Muscle layer of colon (tissue), 2 donors: ENCODE results near the gene CCHCR1.

Experiments used
- H3K27ac ChIP-seq: one replicate; pipeline ENCODE4 v1.7.0; 2013; ENCODE audit warnings: low read depth, mild to moderate bottlenecking, low read length, moderate library complexity
- H3K27me3 ChIP-seq, 2 donors: one replicate each; pipeline ENCODE4 v1.7.0; 2013; ENCODE audit warnings: low read length in 2 of 2, mild to moderate bottlenecking in 2 of 2; ENCODE audit not compliant: insufficient read depth in 2 of 2, control insufficient read depth in 1 of 2
- H3K36me3 ChIP-seq: one replicate; pipeline ENCODE4 v1.7.0; 2013; ENCODE audit warnings: mild to moderate bottlenecking, low read length; ENCODE audit not compliant: insufficient read depth
- H3K4me1 ChIP-seq: one replicate; pipeline ENCODE4 v1.7.0; 2013; ENCODE audit warnings: mild to moderate bottlenecking, low read length; ENCODE audit not compliant: insufficient read depth
- H3K4me3 ChIP-seq, 2 donors: one replicate each; pipeline ENCODE4 v1.7.0; 2013; ENCODE audit warnings: low read length in 2 of 2, low read depth in 1 of 2, mild to moderate bottlenecking in 1 of 2, moderate library complexity in 1 of 2
- H3K9ac ChIP-seq: one replicate; pipeline ENCODE4 v1.7.0; 2013; ENCODE audit warnings: low read length
- H3K9me3 ChIP-seq: one replicate; pipeline ENCODE4 v1.7.0; 2013; ENCODE audit warnings: mild to moderate bottlenecking, low read length
- donor health status: abdominal sarcoma.
- donor health status: Adenocarcinoma of cecum.

Gene CCHCR1

DNA sequence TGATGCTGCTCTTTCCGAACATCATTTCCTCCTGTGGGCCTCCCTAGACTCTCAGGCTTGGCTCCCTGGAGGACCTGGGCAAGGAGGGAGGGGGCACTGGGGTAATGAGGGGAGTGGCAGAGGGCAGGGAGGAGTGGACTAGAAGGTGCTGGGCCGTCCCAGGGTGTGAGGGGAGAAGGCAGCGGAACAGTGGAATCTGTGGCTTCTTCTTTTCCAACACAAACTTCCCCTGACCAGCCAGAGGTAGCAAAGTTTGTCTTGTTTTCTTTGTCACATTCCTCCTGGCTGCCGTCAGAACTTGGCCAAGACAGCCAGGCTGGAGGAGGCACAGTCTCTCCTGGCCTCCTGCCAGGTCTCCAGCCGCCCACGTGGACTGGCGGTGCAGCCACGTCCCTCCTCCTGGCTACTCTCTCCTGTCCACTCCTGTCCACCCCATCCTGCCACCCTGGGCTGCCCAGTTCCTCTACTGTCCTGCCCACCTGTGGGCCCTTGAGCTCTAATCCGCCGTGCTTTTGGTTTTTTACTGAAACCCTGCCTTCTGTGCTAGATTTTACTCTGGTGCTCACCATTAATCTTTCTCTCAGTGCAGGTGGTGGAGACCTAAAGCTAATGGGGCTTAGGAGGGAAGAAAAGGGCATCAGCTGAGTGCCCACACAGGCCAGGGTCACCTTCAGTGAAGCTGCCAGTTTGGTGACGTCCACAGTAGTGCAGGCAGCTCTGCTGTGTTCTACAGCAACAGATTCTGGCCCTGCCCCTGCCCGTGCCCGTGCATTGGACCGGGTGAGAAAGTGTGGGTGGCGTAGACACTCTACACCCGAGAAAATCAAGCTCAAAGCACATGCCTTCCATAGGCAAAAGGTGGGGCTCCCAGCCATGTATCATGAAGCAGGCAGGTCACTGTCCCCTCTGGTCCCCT is 34.6 kb downstream of the CCHCR1 start:
- no peaks in the 10 kb centered on the region for H3K9me3 ChIP-seq
- peak overlapping the region in 1 of 2 donors; percentile 38 for H3K4me3 ChIP-seq
- H3K27me3 ChIP-seq: no peaks in the 10 kb centered on the region
- peak overlapping the region; percentile 53 for H3K9ac ChIP-seq
- peaks cover 27% of the 10 kb centered on the region for H3K4me1 ChIP-seq
- H3K27ac ChIP-seq: peak overlapping the region; percentile 60
- no peaks in the 10 kb centered on the region for H3K36me3 ChIP-seq

DNA sequence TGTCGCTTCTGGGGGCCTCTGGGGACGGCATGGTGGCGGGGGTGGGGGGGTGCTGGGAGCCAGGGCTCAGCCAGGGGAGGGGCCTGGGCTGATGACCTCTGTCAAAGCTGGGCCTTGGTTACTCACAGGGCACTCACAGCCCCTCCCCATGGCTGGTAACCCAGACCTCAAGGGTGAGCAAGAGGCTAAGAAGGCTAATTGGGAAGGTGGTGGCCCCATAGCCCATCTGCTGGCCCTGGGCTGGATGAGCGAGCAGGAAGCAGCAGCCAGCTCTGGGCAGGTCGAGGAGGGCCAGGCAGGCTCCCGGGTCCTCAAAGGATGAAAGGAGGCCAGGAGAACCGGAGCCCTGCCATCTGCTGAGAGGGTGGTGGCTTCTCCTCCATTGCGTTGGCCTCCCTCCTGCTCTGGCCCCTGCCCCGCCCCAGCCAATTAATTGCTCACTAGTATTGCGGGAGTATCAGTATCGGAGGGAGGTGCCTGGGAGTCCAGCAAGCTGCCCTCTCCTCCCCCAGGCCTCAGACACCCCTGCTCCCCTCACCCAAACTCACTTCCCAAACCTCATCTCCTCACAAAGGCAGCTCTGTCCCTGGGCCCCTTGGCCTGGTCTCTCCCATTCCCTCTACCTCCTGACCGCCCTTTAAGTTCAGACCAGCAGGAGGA is 36.3 kb downstream of the CCHCR1 start:
- no peak overlapping the region for H3K9ac ChIP-seq
- H3K4me3 ChIP-seq: no peak overlapping the region
- H3K4me1 ChIP-seq: peaks cover 29% of the 10 kb centered on the region
- no peaks in the 10 kb centered on the region for H3K27me3 ChIP-seq
- no peaks in the 10 kb centered on the region for H3K36me3 ChIP-seq
- no peak overlapping the region for H3K27ac ChIP-seq
- no peaks in the 10 kb centered on the region for H3K9me3 ChIP-seq

DNA sequence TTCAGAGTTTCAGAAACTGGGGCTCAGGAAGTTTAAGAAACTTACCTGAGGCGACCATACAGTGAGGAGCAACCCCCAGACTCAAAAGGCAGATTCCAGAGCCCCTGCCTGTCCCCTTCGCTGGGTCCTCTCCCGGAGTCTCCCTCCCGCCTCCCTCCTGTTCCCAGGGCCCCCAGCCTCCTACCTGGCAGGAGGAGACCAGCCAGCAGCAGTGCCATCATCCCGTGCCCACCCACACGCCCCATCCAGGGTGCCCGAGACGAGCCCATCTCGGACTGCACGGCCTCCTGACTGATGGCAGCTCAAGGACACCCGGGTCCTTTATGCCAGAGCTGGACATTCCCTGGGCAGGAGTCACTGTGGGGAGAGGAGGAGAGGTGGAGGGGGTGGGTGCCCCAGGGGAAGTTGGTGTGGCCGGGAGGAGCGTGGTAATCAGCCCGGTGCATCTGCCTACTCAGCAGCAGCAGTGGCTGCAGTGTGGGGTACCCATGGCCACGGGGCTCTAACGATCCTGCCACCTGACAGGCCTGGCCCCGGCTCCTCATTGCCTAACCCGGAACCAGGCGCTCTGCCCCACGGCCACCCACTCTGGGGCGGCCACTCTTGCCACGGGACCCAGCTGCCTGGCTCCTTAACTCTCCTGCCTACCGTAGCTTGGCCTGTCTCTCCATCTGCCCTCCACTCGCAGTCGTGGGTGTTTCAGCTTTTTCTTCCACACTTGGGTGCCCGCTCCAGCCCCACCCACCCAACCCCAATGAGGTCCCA is 37.3 kb downstream of the CCHCR1 start, which contains the start of gene CDSN:
Gene CDSN, minus strand, starts transcription at position 296 of the 765 bp plus-strand sequence. Its CDS starts 27 bp downstream, at position 269.
- H3K9ac ChIP-seq: no peak within 1 kb of the TSS
- no peaks in the 10 kb centered on the region for H3K9me3 ChIP-seq
- H3K4me3 ChIP-seq: no peak within 1 kb of the TSS
- peaks cover 37% of the 10 kb centered on the region for H3K4me1 ChIP-seq
- H3K36me3 ChIP-seq: no peaks in the 10 kb centered on the region
- H3K27ac ChIP-seq: no peak within 1 kb of the TSS
- no peaks in the 10 kb centered on the region for H3K27me3 ChIP-seq

DNA sequence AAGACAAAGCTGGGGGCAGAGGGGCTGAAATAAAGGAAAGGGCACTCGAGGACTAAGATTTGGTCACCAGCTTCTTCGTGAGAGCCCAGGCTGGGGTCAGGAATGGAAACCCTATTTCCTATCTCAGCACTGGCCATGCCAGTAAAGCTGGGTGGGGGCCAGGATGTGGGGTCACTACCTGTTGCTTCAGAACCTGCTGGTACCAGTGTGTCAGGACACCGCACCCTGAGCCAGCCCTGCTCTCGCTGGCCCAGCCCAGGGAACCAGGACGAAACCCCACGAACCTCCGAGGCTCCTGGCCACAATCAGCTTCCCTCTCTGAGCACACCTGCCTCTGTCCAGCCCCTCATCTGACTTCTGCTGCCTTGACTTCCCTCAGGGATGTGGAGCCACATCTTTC is 39.4 kb downstream of the CCHCR1 start:
- Histone ChIP-seq H3K36me3 (no peaks in the 10 kb centered on the region), H3K9ac (no peak overlapping the region), H3K4me3 (no peak overlapping the region), H3K4me1 (peaks cover 48% of the 10 kb centered on the region), H3K27me3 (no peaks in the 10 kb centered on the region), H3K9me3 (no peaks in the 10 kb centered on the region), H3K27ac (no peak overlapping the region)

DNA sequence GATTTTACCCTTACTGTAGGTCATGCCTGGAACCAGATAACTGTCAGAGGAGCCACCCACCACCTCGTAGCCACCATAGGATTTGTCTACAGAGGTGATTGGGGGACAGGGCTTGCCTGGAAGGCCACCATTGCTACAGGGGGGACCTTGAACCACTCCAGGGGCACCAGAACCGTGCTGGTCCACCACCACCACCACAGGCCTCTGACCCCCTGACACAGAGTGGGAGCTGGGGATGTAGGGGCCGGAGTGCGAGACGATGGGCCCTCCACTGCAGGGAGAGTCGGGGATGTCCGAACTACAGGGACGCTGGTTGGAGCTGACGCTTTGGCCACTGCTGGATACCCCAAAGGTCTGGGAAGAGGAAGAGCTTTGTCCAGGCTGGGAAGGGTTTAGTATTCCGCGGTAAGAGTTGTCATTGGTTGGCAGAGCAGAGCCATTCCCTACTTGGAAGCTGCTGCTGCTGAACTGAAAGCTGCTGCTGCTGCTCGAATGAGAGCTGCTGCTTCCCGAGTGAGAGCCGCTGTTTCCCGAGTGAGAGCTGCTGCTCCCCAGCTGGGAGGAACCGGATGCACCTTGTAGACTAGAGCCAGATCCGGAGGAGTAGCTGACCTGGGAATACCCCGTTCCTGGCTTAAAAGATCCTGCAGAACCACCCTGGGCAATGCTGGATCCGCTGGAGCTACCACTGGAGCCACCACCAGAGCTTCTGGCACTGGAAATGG is 40.8 kb downstream of the CCHCR1 start:
- Histone ChIP-seq H3K36me3 (no peaks in the 10 kb centered on the region), H3K27me3 (no peaks in the 10 kb centered on the region), H3K9me3 (no peaks in the 10 kb centered on the region), H3K4me3 (peak overlapping the region in 1 of 2 donors; percentile 21), H3K9ac (no peak overlapping the region), H3K27ac (peak overlapping the region; percentile 19), H3K4me1 (peaks cover 35% of the 10 kb centered on the region)

DNA sequence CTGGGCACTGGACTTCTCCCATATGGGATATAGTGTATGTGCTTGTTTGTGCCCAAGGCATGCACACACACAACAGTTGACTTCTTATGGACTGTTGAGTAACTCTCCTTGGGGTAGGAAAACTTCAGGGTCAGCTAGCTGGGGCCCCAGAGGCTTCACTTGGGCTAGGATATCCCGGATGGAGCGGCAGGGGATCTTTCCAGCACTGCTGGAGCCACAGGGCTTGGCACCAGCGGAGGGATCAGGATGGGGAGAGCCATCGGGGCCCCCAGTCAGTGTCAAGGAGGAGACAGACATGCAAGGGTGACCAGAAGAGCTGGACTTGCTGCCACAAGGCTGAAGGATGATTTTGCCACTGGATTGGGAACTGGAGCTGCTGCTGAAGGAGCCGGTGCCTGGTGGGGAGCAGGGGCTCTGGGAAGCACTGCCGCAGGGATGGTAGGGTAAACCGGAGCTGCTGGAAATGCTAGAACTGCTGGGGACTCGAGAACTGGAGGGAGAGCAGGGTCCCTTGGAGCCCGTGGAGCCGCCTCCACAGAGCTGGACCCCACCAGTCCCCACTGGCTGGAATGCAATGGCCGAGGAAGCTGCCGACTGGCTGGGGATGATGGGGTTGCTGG is 41.6 kb downstream of the CCHCR1 start:
- Histone ChIP-seq H3K27ac (no peak overlapping the region), H3K9ac (no peak overlapping the region), H3K9me3 (no peaks in the 10 kb centered on the region), H3K4me1 (peaks cover 33% of the 10 kb centered on the region), H3K27me3 (no peaks in the 10 kb centered on the region), H3K4me3 (no peak overlapping the region), H3K36me3 (no peaks in the 10 kb centered on the region)

DNA sequence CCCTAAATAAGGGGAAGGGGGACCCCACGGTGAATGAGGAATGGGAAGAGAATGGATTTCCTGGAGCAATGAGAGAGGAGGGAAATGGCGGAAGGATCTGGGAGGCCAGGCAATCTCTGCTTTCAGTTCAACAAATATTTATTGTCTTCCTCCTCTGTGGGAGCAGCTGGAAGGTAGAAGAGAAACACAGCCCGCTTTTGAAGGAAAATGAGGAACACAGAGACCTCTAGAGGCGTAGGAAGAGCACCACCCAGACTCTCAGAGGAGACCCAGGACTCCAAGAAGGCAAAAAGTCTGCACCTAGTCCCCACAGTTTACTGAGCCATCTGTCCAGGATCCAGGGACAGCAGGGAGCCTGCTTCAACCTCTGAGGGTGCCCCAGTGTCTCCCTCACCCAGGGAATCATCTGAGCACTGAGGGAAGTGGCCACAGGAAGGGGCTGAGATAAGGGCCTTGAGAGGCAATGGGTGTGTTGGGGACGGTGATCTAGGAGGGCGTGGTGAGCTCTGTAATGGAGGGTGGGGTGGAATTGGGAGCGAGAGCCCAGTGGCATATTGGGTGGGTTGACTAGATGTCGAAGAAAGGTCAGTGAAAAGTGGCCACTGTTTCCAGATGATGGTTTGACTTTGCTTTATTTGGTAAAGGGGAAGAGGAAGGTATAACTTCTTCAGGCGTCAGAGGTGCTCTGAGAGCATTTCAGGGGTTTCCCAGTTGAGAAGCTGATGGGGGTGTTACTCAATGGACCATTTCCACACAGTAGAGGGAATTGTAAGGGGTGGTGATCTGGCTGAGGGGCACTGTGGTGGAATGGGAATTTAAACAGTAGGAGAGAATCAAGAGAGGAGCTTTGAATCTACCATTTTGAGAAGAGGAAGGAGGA is 42.4 kb downstream of the CCHCR1 start:
- Histone ChIP-seq H3K36me3 (no peaks in the 10 kb centered on the region), H3K9ac (peak overlapping the region; percentile 9), H3K27me3 (no peaks in the 10 kb centered on the region), H3K9me3 (no peaks in the 10 kb centered on the region), H3K4me1 (peaks cover 33% of the 10 kb centered on the region), H3K4me3 (peak overlapping the region in 1 of 2 donors; percentile 37), H3K27ac (peak overlapping the region; percentile 68)

DNA sequence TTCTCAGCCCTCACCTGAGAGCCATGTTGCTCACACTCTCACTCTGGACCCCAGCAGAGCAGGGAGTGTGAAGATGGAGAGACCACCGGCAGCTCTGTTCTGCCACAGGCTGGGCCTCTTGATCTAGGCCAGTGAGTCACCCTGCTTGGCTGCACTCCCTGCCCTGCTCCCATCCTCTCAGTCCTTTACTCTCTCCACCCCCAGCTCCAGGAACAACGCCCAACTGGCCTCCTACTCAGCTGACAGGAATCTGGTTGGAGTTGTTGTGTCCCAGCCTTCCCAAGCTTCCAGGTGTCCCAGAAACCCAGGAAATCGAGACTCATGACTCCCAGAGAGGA is 43.1 kb downstream of the CCHCR1 start, which contains the start of gene PSORS1C1:
Gene PSORS1C1, plus strand, starts transcription at position 260 of the 338 bp plus-strand sequence. CDS start 14,833 bp downstream, outside the sequence.
- H3K9ac ChIP-seq: peak within 1 kb of the TSS; percentile 9
- peak within 1 kb of the TSS; percentile 68 for H3K27ac ChIP-seq
- H3K9me3 ChIP-seq: no peaks in the 10 kb centered on the region
- peak within 1 kb of the TSS in 1 of 2 donors; percentile 37 for H3K4me3 ChIP-seq
- H3K27me3 ChIP-seq: no peaks in the 10 kb centered on the region
- no peaks in the 10 kb centered on the region for H3K36me3 ChIP-seq
- peaks cover 33% of the 10 kb centered on the region for H3K4me1 ChIP-seq

DNA sequence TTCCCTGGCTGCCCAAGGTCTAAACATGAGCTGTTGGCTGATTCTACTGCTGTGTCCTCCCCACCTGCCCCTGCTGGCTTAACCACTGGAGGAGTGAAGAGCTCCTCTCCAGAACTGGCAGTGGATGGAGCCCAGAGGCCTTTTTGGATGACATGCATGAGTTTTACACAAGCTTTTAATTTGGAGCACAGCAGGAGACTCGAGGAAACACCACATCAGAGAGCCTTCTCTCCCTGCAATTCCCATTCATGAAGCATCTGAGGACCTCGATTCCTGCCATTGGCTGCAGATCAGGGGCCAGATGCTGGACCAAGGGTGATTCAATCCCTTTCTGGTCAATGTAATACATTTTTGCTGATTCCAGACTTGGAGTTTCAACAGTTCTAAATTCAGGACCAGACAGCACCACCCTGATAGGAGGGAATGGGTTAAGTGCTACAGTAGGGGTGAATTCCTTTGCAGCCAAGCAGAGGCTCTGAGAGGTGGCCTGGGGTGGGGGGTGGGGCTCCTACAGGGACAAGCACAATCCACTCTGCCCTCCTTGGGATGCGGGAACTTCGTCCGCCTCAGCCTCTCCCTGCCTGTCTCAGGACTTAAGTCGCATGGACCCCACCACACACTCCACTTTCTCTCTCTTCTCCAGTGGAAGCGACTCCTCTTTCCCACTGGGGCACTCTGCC is 43.6 kb downstream of the CCHCR1 start:
- peak overlapping the region in 1 of 2 donors; percentile 37 for H3K4me3 ChIP-seq
- H3K27ac ChIP-seq: peak overlapping the region; percentile 68
- no peaks in the 10 kb centered on the region for H3K9me3 ChIP-seq
- H3K4me1 ChIP-seq: peaks cover 33% of the 10 kb centered on the region
- no peak overlapping the region for H3K9ac ChIP-seq
- H3K36me3 ChIP-seq: no peaks in the 10 kb centered on the region
- no peaks in the 10 kb centered on the region for H3K27me3 ChIP-seq
